Prostate gland (tissue), 2 donors: ENCODE results near the gene LYRM9.

Experiments
- CTCF ChIP-seq, 4 experiments: fragments of 200-600 bp in 2 of 4; fragments of 450-650 bp in 2 of 4; sonication (generic) in 2 of 4; IDR thresholded peaks; 1 replicate in 3 of 4; 2 replicates in 1 of 4; pipeline ENCODE4 v1.5.1; 2016 to 2019; ENCODE audit warnings: antibody characterized with exemption in 4 of 4, mild to moderate bottlenecking in 2 of 4, moderate library complexity in 2 of 4
- POLR2A ChIP-seq: fragments of 450-650 bp; IDR thresholded peaks from one replicate; pipeline ENCODE4 v1.6.1; 2016; ENCODE audit warnings: antibody characterized with exemption, mild to moderate bottlenecking
- POLR2AphosphoS5 ChIP-seq: sonication (generic); formaldehyde crosslinking; IDR thresholded peaks from one replicate; pipeline ENCODE4 v1.6.1; 2017; ENCODE audit warnings: antibody characterized with exemption

GRCh38 chr17:27879987-27880608 lies 13.1 kb downstream of the LYRM9 start:
- TF ChIP-seq CTCF (IDR thresholded peaks at IDR 0.05): peak; percentile 29 to 83 (median 67)
- no peak for TF ChIP-seq POLR2A
- peak; percentile 6 for TF ChIP-seq POLR2AphosphoS5
